Measurements from ENCODE around the gene TPT1. TPM values are rescaled to one million over a fixed set of nuclear protein-coding genes. Genes with fewer than 3 reads are reported as not detected.

Gene TPT1
- total and polyA plus RNA-seq, 2 of the 13 experiments (the other 11 are each of a cell fraction or from before 2014, with no cell fraction given) = 2,953 to 3,594 TPM

DNA sequence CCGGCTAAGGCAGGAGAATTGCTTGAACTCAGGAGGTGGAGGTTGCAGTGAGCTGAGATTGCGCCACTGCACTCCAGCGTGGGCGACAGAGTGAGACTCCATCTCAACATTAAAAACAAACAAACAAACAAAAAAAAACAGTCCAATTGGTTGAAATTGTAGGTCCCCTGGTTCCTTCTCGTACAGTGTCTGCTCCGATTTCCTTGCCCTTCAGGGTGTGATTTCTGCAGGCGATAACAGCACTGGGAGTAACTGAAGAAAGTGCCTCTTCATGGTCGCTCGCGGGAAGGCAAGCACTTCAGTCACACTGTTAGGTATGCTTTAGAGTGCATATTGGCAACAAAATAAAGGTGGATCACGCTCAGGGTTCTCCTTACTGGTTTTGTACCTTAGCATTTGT is 39.7 kb downstream of the TPT1 start:
- peak overlapping the region; percentile 61 for H3K4me2 ChIP-seq (ENCODE audit: low read depth, low read length)
- H3K9me3 ChIP-seq (ENCODE audit: low read length) = no peaks in the 10 kb centered on the region
- H3K4me3 ChIP-seq (replicated peaks in 1 of 3; ENCODE audit: insufficient read depth in 1 of 3, low read depth in 2 of 3, low read length in 3 of 3) = 0 out of 6 replicates have a peak overlapping the region, but pooled peaks of 1 of the 3 experiments have one; percentile 8
- H3K27me3 ChIP-seq (ENCODE audit: control insufficient read depth in 1 of 2, insufficient read depth in 2 of 2, low read length in 2 of 2) = peaks cover 0 to 7% of the 10 kb centered on the region in 2 experiments; a peak in 1 of 5 replicates
- H3K27ac ChIP-seq (ENCODE audit: extremely low read length, insufficient read depth, low read length) = no peak overlapping the region
- CTCF ChIA-PET (ENCODE audit: low intra/inter-chr PET ratio, low total read pairs) = no interaction called here
- no peaks in the 10 kb centered on the region for H3K36me3 ChIP-seq (replicated peaks in 1 of 2; ENCODE audit: control insufficient read depth in 1 of 2, insufficient read depth in 2 of 2, low read length in 2 of 2)
- in situ Hi-C loops (cut with HindIII; ENCODE audit: extremely low pct_ligation_motif_present, low pct_unique_long_range_greater_than_20kb) (no loop called here), intact Hi-C loops (cut with micrococcal nuclease; ENCODE audit: unreplicated experiment) (no loop called here)
- WGBS (ENCODE audit: low lambda C conversion rate) = 5% methylated on average over 9 of the region's 11 CpGs
- ATAC-seq (peak; percentile 37), FAIRE-seq (no peak), DNase-seq (ENCODE audit: low spot score) (no peak)
- TF ChIP-seq CEBPG (CRISPR knock-in tag; IDR thresholded peaks at IDR 0.05) = 0 out of 2 replicates have a peak, but pooled peaks have one; percentile 25
- TF ChIP-seq, protein P1, sequence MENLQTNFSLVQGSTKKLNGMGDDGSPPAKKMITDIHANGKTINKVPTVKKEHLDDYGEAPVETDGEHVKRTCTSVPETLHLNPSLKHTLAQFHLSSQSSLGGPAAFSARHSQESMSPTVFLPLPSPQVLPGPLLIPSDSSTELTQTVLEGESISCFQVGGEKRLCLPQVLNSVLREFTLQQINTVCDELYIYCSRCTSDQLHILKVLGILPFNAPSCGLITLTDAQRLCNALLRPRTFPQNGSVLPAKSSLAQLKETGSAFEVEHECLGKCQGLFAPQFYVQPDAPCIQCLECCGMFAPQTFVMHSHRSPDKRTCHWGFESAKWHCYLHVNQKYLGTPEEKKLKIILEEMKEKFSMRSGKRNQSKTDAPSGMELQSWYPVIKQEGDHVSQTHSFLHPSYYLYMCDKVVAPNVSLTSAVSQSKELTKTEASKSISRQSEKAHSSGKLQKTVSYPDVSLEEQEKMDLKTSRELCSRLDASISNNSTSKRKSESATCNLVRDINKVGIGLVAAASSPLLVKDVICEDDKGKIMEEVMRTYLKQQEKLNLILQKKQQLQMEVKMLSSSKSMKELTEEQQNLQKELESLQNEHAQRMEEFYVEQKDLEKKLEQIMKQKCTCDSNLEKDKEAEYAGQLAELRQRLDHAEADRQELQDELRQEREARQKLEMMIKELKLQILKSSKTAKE (CRISPR knock-in tag; IDR thresholded peaks at IDR 0.05; ENCODE audit: borderline replicate concordance) = no peak
- no TSS peak for BruUV-seq (replicated peaks)
- POLR2A ChIA-PET = no interaction called here
- peaks cover 13% of the 10 kb centered on the region for H3K4me1 ChIP-seq (ENCODE audit: insufficient read depth, low read length)
- no peaks in the 10 kb centered on the region for H3K79me2 ChIP-seq (ENCODE audit: insufficient read depth, low read length)
- no peaks in the 10 kb centered on the region for H4K20me1 ChIP-seq (ENCODE audit: insufficient read depth, low read length)
- H3K9ac ChIP-seq (ENCODE audit: insufficient read depth, low read depth, low read length) = no peak overlapping the region
- H2AFZ ChIP-seq (ENCODE audit: low read length) = no peak overlapping the region

DNA sequence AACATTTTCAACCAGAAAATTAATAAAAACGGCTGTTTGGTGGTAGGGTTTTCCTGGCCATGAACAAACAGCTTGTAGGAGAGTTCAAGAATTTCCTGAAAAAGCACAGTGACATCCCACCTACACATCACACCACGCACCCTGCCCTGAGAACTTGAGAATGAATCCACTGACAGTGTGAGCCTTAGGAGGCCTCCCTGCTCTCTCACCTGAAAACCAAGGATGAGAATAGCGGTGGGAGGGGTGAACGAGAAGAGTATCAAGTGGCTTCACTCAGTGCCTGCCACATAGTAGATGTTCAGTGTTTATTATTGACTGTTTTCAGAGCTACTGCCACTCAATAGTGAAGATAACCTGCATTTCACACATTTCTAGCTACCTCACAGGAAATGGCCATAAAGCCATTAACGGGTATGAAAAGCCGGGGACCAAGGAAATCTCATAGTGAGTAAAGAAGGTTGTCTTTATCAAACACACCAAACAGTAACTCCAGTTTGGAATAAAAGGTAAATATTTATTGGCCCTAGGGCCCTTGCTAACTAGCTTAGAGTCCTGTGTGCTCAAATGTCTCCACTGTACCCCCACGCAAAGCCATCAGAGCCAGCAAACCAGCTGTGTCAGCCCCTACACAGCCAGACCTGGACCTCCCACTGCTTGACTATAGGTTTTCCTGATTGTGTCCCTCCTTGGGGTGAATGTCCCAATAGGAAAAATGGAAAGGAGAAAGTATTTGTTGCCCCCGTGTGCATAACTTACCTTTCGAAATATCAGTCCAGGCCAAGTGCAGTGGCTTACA is 40.6 kb downstream of the TPT1 start:
- POLR2A ChIA-PET = interaction anchor here (0.5 kb wide), 1 partner anchor 205 kb away, joined by 4 read pairs; no protein-coding TSS in a partner anchor
- CTCF ChIA-PET (ENCODE audit: low intra/inter-chr PET ratio, low total read pairs) = no interaction called here
- H3K27me3 ChIP-seq (ENCODE audit: control insufficient read depth in 1 of 2, insufficient read depth in 2 of 2, low read length in 2 of 2) = peaks cover 0 to 7% of the 10 kb centered on the region in 2 experiments; a peak in 1 of 5 replicates
- WGBS (ENCODE audit: low lambda C conversion rate) = 29% methylated on average over 9 of the region's 9 CpGs
- H3K79me2 ChIP-seq (ENCODE audit: insufficient read depth, low read length) = no peaks in the 10 kb centered on the region
- intact Hi-C loops (cut with micrococcal nuclease; ENCODE audit: unreplicated experiment) = no loop called here
- DNase-seq (ENCODE audit: low spot score) (no peak), ATAC-seq (peak; percentile 30), FAIRE-seq (no peak)
- no peak overlapping the region for H2AFZ ChIP-seq (ENCODE audit: low read length)
- no peaks in the 10 kb centered on the region for H3K36me3 ChIP-seq (replicated peaks in 1 of 2; ENCODE audit: control insufficient read depth in 1 of 2, insufficient read depth in 2 of 2, low read length in 2 of 2)
- no peak overlapping the region for H3K9ac ChIP-seq (ENCODE audit: insufficient read depth, low read depth, low read length)
- no peaks in the 10 kb centered on the region for H3K9me3 ChIP-seq (ENCODE audit: low read length)
- no TSS peak for BruUV-seq (replicated peaks)
- H4K20me1 ChIP-seq (ENCODE audit: insufficient read depth, low read length) = no peaks in the 10 kb centered on the region
- in situ Hi-C loops (cut with HindIII; ENCODE audit: extremely low pct_ligation_motif_present, low pct_unique_long_range_greater_than_20kb) = no loop called here
- no peak overlapping the region; the same call in 1 of the 2 replicates for H3K4me2 ChIP-seq (ENCODE audit: low read depth, low read length)
- peaks cover 13% of the 10 kb centered on the region for H3K4me1 ChIP-seq (ENCODE audit: insufficient read depth, low read length)
- H3K4me3 ChIP-seq (replicated peaks in 1 of 3; ENCODE audit: insufficient read depth in 1 of 3, low read depth in 2 of 3, low read length in 3 of 3) = no peak overlapping the region
- no peak overlapping the region for H3K27ac ChIP-seq (ENCODE audit: extremely low read length, insufficient read depth, low read length)
- TF ChIP-seq PPARG (CRISPR knock-in tag; conservative IDR thresholded peaks at IDR 0.05) = no peak
- TF ChIP-seq ZNF441 (CRISPR knock-in tag; IDR thresholded peaks at IDR 0.05; ENCODE audit: borderline replicate concordance) = no peak
- no peak for TF ChIP-seq SOX6 (IDR thresholded peaks at IDR 0.05)
- TF ChIP-seq SOX6 (CRISPR knock-in tag; IDR thresholded peaks at IDR 0.05) = no peak
- TF ChIP-seq, protein P2, sequence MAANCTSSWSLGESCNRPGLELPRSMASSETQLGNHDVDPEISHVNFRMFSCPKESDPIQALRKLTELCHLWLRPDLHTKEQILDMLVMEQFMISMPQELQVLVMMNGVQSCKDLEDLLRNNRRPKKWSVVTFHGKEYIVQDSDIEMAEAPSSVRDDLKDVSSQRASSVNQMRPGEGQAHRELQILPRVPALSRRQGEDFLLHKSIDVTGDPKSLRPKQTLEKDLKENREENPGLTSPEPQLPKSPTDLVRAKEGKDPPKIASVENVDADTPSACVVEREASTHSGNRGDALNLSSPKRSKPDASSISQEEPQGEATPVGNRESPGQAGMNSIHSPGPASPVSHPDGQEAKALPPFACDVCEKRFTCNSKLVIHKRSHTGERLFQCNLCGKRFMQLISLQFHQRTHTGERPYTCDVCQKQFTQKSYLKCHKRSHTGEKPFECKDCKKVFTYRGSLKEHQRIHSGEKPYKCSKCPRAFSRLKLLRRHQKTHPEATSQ (CRISPR knock-in tag; IDR thresholded peaks at IDR 0.05; ENCODE audit: borderline replicate concordance) = no peak
- no peak for TF ChIP-seq ZFP82 (CRISPR knock-in tag; IDR thresholded peaks at IDR 0.05; ENCODE audit: borderline replicate concordance)
- TF ChIP-seq ZNF136 (CRISPR knock-in tag; IDR thresholded peaks at IDR 0.05; ENCODE audit: low read depth) = no peak
- TF ChIP-seq, protein P3, sequence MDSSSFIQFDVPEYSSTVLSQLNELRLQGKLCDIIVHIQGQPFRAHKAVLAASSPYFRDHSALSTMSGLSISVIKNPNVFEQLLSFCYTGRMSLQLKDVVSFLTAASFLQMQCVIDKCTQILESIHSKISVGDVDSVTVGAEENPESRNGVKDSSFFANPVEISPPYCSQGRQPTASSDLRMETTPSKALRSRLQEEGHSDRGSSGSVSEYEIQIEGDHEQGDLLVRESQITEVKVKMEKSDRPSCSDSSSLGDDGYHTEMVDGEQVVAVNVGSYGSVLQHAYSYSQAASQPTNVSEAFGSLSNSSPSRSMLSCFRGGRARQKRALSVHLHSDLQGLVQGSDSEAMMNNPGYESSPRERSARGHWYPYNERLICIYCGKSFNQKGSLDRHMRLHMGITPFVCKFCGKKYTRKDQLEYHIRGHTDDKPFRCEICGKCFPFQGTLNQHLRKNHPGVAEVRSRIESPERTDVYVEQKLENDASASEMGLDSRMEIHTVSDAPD (CRISPR knock-in tag; IDR thresholded peaks at IDR 0.05) = no peak

Measured in HepG2 (cell line).